ENCODE data around the gene ODAD4. TPM values are rescaled to one million over a fixed set of nuclear protein-coding genes. Genes with fewer than 3 reads are reported as not detected.
"Not testable (repeated sequence)": the region's sequence is repeated elsewhere in the genome, so short reads cannot be mapped to it uniquely, and the experiment has no call there.

The ODAD4 gene
- total RNA-seq, 4 donors from 2014 or later: 1.8 to 3.2 (median 3.2) TPM; not detected in 1

GRCh38 chr17:42010898-42011516 is 80.6 kb downstream of the ODAD4 start:
- TF ChIP-seq, protein P1, sequence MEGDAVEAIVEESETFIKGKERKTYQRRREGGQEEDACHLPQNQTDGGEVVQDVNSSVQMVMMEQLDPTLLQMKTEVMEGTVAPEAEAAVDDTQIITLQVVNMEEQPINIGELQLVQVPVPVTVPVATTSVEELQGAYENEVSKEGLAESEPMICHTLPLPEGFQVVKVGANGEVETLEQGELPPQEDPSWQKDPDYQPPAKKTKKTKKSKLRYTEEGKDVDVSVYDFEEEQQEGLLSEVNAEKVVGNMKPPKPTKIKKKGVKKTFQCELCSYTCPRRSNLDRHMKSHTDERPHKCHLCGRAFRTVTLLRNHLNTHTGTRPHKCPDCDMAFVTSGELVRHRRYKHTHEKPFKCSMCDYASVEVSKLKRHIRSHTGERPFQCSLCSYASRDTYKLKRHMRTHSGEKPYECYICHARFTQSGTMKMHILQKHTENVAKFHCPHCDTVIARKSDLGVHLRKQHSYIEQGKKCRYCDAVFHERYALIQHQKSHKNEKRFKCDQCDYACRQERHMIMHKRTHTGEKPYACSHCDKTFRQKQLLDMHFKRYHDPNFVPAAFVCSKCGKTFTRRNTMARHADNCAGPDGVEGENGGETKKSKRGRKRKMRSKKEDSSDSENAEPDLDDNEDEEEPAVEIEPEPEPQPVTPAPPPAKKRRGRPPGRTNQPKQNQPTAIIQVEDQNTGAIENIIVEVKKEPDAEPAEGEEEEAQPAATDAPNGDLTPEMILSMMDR (IDR thresholded peaks at IDR 0.05): no peak
- TF ChIP-seq POLR2A (IDR thresholded peaks at IDR 0.05): no peak
- H3K27me3 ChIP-seq: no peaks in the 10 kb centered on the region
- H3K27ac ChIP-seq: no peak overlapping the region
- no peaks in the 10 kb centered on the region for H3K9me3 ChIP-seq
- H3K36me3 ChIP-seq: no peaks in the 10 kb centered on the region
- H3K4me1 ChIP-seq: peaks cover 5 to 6% of the 10 kb centered on the region in 2 donors
- intact Hi-C loops (cut with DNase I; ENCODE audit: low total_unique reads): no loop called here
- no peak overlapping the region for H3K4me3 ChIP-seq
- no peak for DNase-seq

DNA sequence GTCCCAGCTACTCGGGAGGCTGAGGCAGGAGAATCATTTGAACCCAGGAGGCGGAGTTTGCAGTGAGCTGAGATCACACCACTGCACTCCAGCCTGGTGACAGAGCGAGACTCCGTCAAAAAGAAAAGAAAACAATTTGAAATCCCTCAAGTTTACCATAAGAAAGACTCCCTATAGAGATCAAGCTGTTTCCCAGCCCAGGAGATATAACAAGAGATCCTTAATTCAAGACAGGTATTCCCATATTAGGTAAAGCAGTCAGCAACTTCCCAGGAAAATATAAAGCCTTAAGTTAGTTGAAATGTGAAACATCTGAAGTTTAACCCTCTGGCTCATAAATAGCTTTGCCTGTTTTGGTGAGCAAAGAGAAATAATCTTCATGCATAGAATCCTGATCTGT is 81.9 kb downstream of the ODAD4 start:
- H3K36me3 ChIP-seq; H3K27ac ChIP-seq; H3K4me3 ChIP-seq; intact Hi-C loops (cut with DNase I; ENCODE audit: low total_unique reads); H3K9me3 ChIP-seq; DNase-seq; H3K27me3 ChIP-seq: not testable (repeated sequence)
- peaks cover 9 to 11% of the 10 kb centered on the region in 2 donors for H3K4me1 ChIP-seq

DNA sequence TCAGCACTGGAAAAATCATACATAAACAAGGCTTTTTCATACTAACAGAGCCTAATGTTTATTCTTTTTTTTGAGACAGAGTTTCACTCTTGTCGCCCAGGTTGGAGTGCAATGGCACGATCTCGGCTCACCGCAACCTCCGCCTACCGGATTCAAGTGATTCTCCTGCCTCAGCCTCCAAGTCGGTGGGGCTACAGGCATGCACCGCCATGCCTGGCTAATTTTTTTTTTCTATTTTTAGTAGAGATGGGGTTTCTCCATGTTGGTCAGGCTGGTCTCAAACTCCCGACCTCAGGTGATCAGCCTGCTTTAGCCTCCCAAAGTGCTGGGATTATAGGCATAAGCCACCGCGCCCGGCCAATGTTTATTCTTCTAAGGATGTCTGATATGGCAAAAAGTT is 83.3 kb downstream of the ODAD4 start:
- H3K27me3 ChIP-seq; H3K27ac ChIP-seq; H3K4me3 ChIP-seq; H3K9me3 ChIP-seq; H3K36me3 ChIP-seq; DNase-seq; intact Hi-C loops (cut with DNase I; ENCODE audit: low total_unique reads): not testable (repeated sequence)
- H3K4me1 ChIP-seq: peaks cover 9 to 15% of the 10 kb centered on the region in 2 donors

Other genes starting within 250 kb of the ODAD4 start
- 100 to 1,000 TPM in 3 of 4 donors, 10 to 100 TPM in 1; 83.5 to 796 (median 199) TPM for gene EIF1, start 241.7 kb upstream of the ODAD4 start, total RNA-seq
- not detected for gene GAST, start 218.3 kb upstream of the ODAD4 start, total RNA-seq
- gene HAP1, start 196.0 kb upstream of the ODAD4 start, total RNA-seq: 1 to 10 TPM in 1 of 4 donors, not detected in 3; 2.2 TPM
- gene JUP, start 143.9 kb upstream of the ODAD4 start, total RNA-seq: 100 to 1,000 TPM in 1 of 4 donors, 10 to 100 TPM in 3; 49.1 to 110 (median 70.0) TPM
- gene P3H4, start 118.7 kb upstream of the ODAD4 start, total RNA-seq: 10 to 100 TPM in 3 of 4 donors, 1 to 10 TPM in 1; 10.0 to 67.0 (median 35.1) TPM
- 100 to 1,000 TPM in 2 of 4 donors, 10 to 100 TPM in 2; 22.9 to 226 (median 89.5) TPM for gene FKBP10, start 117.6 kb upstream of the ODAD4 start, total RNA-seq
- 10 to 100 TPM; 32.5 to 77.9 (median 68.1) TPM for gene NT5C3B, start 94.4 kb upstream of the ODAD4 start, total RNA-seq
- 1 to 10 TPM in 1 of 4 donors, under 1 TPM in 1, not detected in 2; 0.70 to 1.2 TPM for gene KLHL10, start 92.8 kb upstream of the ODAD4 start, total RNA-seq
- gene KLHL11, start 65.2 kb upstream of the ODAD4 start, total RNA-seq: 10 to 100 TPM; 19.7 to 73.3 (median 38.5) TPM
- 100 to 1,000 TPM in 1 of 4 donors, 10 to 100 TPM in 3; 30.0 to 108 (median 67.3) TPM for gene ACLY, start 11.7 kb upstream of the ODAD4 start, total RNA-seq
- gene CNP, start 36.2 kb downstream of the ODAD4 start, total RNA-seq: 10 to 100 TPM; 10.2 to 74.7 (median 40.2) TPM
- gene DNAJC7, start 86.8 kb downstream of the ODAD4 start, total RNA-seq: 100 to 1,000 TPM in 1 of 4 donors, 10 to 100 TPM in 3; 25.1 to 107 (median 53.1) TPM
- 10 to 100 TPM in 3 of 4 donors, 1 to 10 TPM in 1; 2.4 to 35.4 (median 26.8) TPM for gene NKIRAS2, start 89.5 kb downstream of the ODAD4 start, total RNA-seq
- 1 to 10 TPM in 2 of 4 donors, under 1 TPM in 1, not detected in 1; 0.77 to 3.3 (median 2.1) TPM for gene C17orf113, start 120.0 kb downstream of the ODAD4 start, total RNA-seq
- 1 to 10 TPM in 1 of 4 donors, under 1 TPM in 1, not detected in 2; 0.48 to 1.0 TPM for gene ZNF385C, start 167.9 kb downstream of the ODAD4 start, total RNA-seq
- 10 to 100 TPM; 12.9 to 21.3 (median 16.2) TPM for gene DHX58, start 182.1 kb downstream of the ODAD4 start, total RNA-seq
- gene KAT2A, start 190.8 kb downstream of the ODAD4 start, total RNA-seq: 10 to 100 TPM; 20.9 to 80.9 (median 39.2) TPM
- gene HSPB9, start 192.2 kb downstream of the ODAD4 start, total RNA-seq: under 1 TPM in 1 of 4 donors, not detected in 3; 0.28 TPM
- gene RAB5C, start 224.4 kb downstream of the ODAD4 start, total RNA-seq: 100 to 1,000 TPM in 1 of 4 donors, 10 to 100 TPM in 3; 51.7 to 105 (median 68.0) TPM